Right kidney (tissue), 1 donor: ENCODE measurements around the gene ARID1B.

ENCODE experiments used
- DNase-seq: peaks from one replicate; pipeline ENCODE4 v3.0.0-alpha.2; 2016

The ARID1B gene

DNA sequence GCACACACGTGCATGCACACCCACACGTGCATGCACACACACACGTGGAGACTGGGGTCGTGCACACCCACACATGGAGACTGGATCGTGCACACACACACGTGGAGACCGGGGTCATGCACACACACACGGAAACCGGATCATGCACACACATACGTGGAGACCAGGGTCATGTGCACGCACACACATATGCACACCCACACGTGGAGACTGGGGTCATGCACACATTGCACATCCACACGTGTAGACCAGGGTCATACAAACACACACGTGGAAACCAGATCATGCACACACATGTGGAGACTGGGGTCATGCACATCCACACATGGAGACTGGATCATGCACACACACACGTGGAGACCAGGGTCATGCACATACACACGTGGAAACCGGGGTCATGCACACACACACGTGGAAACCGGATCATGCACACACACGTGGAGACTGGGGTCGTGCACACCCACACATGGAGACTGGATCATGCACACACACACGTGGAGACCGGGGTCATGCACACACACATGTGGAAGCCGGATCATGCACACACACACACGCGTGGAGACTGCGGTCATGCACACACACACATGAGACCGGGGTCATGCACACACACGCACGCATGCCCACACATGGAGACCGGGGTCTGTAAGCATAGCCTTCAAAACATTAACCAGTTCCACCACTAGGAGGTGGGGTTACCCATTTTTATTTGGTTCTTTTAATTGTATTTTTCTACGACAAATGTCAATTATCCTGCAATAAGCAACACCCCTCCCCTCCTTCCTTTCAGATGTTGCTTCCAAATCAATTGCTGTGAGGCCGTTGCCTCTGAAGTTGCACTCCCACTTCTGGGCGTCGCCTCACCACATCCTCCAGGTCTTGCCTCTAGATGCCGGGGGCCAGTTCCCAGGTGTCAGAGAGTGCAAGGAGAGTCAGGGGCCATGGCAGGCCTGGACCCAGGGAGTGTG is 450.3 kb downstream of the ARID1B start:
- DNase-seq: no peak

DNA sequence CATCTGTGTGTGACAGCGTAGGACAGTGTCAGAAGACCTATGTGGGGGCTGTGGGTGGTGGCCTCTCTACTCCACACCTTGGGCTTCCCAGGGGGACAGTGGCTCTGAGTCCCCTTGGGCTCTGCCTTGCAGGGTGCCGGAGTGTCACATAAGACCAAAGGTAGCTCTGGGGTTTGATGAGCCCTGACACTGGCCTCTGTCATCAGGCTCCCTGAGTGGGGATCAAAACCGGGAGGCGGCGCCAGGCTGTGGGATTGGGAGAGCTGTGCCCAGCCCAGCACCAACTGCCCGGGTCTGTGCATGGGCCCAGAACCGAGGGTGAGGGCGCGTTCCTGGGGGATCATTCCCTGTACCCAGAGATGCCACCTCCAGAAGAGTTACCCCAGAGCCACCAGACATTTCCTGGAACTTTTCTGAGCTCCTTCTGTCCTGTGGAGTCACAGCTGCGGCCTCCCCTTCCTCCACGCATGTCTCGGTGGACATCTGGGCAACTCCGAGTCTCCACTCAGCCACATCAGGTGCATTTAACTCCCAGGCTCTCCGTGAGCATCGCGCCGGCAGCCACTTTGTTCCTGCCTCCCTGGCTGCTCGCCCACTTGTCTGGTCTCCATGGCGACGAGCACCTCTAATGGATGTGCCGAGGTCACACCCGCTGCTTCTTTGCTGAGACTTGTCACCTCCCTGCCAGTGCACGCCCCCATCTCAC is 451.4 kb downstream of the ARID1B start:
- DNase-seq: no peak

DNA sequence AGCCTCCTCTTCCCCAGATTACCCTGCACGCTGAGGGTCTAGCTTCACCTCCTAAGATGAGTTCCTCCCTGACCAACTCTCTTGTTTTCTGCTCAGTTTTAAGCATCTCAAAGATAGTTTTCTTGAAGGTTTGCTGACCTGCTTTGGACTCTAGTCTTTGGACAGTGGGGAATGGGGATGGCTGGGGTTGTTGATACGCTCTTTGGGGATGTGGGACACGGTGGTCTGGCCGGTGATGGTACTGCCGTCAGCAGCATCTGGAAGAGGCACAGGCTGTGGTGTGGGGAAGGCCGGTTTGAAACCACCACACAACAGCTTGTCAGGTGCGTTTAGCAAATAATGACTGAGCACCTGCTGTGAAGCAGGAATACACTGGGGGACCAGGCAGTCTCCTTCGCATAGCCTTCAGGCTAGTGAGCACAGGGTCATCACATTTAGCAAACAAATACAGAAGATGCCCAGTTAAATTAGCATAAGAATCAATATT is 452.0 kb downstream of the ARID1B start:
- no peak for DNase-seq

DNA sequence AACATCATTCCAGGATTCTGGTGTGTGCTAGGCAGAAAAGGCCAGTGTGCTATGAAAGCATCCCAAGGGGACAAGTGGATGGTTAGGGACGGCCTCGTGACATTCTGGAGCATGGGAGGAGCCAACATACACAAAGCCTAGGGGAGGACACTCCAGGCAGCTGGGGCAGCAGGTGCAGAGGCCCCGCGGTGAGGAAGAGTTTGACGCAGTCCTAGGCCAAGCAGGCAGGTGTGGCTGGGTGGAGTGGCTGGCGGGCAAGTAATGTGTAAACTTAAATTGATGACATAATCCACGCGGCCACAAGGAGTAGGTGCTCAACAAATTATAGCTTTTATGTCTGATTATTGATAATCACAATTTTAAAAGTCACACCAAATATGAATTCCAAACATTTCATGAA is 452.5 kb downstream of the ARID1B start:
- no peak for DNase-seq

DNA sequence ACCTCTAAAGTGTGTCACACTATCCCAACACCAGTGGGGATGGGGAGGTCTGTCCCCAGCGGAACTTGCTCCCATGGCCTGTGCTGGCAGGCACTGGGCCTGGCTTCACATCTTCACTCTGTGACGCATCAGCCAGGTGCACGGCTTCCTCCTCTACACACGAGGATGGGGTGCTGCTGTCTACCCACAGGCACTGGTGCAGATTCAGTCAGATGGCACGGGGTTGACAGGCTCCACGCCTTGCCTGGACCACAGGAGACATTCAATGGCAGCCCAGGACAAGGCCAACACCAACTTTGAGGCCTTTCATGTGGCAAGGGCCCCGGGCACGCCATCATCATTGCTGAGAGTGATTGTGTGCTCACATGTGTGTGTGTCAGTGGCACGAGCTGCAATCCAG is 453.7 kb downstream of the ARID1B start:
- DNase-seq: no peak

DNA sequence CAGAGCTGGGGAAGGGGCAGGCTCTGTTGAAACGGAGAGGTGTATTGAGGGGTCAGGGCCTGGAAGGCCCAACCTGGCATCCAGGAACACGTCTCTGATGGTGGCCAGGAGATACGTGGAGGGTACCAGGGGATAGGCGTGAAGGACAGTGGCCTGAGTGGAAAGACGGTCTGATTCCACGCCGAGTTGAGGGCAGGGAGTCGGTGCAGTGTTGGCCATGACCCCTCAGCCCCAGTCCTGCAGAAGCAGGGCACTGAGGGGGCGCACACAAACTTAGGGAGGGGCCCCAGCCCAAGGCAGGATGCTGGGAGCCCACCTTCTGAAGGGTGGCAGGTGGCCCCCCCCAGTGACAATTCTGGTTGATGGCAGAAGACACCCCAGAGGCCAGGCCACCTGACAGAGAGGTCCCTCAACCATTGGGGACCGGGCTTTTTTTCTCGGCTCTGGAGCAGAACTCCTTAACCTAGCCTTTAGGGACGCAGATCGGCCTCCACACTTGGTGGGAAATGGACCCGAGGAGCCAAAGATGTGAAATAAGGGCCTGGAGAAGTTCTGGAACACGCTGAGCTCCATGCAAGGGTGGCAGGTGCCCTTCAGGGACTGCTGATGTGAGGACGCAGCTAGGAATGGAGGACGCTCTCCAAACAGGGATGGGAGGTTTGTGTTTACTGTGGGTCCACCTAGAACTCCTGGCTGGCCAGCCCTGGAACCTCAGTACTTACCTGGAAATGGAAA is 455.1 kb downstream of the ARID1B start:
- DNase-seq: no peak

DNA sequence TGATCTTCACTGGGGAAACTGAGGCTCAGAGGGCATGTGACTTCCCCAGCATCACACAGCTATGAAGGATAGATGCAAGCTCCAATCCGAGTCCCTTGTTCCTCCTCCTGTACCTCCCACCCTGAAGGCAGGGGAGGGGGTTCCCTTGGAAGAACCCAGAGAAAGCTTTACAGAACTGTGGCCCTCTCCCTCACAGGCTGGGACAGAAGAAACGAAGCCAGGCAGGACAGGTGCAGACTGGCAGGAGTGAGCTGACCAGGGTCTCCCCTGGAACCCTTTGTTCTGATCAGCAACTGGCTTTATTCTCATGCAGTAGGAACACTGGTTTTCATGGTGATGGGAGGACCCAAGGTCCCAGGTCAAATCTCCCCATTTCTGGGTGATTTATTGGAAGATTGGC is 456.0 kb downstream of the ARID1B start:
- DNase-seq: no peak

DNA sequence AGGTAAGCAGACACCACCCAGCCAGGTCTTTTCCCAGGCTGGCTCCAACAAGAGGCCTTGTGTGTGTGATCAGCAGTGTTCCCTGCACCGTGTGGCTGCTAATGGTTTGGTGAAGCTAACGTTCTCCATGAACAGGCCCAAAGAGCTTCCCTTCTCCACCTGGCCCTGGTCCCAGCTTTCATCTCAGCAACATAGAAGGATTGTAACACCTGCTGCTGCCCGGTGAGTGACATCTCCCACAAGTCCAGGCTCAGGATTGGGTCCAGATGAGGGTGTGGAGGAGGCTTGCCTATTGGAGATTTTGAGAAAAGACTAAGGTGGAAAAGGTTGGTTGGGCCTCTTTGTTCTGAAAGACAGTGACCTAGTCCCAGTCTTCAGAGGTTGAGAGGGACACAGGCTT is 456.5 kb downstream of the ARID1B start:
- DNase-seq: no peak

DNA sequence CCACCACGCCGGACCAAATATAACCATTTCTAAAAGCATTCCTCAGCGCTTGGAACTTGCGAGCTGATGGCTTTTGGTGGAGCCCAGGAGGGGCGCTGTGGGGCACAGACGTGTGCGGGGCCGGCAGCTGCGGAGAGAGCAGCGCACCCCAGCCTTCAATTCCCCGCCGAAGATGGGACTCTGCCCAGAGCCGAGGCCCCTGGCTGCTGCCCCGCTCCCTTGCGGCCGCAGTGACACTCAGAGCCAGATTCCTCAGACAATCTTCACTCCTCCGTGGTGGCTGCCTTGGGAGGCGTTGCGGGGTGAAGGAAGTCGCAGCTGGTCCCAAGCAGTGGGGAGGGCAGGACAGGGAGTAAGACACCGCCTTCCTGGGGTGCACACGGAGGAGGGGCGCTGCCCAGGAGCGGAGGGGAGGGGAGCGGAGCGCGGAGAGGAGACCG is 458.4 kb downstream of the ARID1B start:
- DNase-seq: peak; percentile 81

DNA sequence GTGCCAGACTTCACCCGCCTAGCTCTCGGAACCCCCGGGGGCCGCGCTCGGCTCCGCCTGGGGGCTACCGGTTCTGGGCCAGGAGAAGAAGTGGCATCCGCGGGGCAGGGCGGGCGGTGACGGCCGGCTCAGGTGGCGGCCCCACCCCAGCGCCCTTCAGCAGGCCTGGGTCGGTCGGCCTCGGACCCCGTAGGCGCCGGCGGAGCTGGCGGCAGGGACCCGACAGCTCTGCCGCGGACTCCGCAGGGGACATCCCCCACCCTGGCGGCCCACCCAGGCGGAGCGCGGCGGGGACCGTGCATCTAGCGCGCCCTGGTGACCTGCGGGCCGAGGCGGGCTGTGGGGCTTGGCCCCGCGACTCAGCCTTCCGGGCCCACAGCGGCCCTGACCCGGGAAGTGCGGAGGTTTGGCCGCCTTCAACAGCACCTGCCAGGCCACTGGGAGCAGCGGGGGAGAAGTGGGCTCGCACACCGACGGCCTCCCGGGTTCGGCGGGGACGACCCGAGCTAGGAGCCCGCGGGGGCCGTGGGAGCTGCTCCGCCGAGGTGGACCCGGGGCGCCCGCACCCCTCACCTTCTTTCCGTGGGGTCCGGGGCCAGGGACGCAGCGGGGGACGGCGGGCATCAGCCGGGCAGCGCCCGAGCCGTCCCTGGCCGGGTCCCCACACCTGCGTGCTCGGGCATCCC is 459.0 kb downstream of the ARID1B start:
- DNase-seq: peak; percentile 70

DNA sequence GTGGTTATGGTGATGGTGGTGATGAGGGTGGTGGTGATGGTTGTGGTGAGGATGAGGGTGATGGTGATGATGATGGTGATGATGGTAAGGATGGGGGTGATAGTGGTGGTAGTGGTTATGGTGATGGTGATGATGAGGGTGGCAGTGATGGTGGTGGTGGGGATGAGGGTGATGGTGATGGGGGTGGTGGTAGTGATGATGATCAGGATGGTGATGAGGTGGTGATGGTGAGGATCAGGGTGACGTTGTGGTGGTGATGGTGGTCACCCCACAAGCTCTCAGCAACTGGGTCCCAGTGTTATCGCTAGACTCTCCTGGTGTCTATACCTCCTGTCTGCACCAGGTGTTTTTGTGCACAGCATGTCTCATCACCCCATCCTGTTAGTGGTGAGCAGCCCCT is 461.2 kb downstream of the ARID1B start:
- no peak for DNase-seq

DNA sequence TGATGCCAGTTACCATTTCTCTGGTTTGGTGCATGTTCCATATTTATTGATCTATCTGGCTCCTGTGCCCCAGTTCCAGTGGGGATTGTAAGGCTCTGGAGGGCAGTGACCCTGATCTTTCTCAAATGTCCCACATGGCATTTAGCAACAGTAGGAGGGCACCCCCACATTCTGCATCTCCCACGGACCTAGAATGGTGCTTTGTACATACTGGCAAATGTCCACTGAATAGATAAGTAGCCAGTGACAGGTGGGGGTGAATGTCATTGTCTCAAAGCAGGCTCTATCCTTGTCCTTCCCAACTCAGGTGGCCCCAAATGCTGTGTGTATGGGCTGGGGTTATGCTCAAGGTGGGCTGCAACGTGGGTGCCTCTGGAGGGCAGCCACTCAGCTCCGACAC is 462.0 kb downstream of the ARID1B start:
- DNase-seq: no peak

DNA sequence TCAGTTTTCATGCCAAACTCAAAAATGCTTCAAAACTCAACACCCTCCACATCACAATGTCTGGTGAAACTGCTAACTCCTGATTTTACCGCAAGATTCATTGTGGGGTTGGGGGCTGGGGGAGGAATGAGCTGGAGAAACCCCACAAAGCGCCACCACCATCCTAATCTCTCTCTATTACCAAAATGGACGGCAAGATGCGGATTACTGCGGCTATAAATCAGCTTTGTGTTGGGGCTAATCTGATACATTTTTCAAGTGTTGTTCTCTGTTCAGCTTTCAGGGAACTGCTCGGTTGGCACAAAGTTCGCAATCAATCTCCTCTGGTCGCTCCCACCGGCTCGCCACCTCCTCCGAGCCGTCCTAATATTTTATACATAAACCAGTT is 462.5 kb downstream of the ARID1B start:
- no peak for DNase-seq

DNA sequence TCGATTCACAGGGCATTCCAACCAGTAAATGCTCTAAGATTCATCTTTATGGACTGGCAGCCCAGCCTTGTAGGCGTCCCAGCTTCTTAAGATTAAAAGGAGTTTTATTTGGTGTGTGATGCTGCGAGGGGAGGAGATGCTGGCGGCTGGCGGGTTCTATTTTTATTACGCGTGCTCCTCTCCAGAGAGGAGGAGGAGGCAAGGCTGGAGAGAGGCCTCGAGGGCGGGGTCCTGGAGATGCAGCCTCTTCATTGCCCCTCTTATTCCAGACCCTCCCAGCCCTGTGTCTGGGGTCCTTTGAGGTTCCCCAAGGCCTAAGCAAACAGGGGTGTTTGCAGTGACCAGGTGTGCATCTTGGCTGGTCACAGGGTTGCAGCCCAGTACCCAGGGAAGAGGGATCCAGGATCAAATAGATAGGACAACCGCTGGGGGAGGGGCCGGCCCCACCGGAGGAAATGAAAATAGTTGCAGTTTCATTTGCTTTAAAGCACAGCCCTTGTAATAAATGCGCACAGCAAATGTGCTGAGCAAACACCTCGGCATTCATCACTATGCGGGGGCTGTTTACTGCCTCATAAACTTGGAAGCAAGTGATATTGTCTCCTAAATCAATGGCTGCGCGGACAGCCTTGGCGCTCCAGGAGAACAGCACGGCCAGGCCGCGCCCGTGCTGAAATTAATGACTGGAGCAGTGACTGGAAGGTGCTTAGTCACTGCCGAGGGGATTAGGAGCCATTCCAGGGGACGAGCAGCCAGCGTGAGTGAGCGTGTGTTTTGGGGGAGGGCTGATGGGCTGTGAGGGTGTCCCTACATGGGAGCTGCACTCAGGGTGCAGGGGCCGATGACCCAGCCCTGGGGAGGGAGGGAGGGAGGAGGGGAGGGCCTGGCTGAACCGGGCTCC is 463.1 kb downstream of the ARID1B start:
- DNase-seq: peak; percentile 47

DNA sequence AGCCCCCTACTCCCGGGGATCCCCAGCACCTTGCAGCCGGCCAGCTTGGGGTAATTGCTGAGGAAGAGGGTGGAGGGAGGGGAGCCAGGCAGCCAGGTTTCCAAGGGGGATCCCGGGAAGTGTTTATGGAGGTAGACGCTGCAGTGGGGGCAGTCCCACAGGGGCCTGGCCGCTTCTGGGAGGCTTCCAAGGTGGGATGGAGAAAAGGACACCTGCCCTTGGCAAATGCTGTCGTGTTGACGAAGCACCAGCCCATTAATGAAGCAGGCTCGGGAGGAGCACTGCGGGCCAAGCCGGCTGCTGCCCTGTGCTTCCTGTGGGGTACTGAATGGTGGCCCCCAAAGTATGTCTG is 463.8 kb downstream of the ARID1B start:
- no peak for DNase-seq

DNA sequence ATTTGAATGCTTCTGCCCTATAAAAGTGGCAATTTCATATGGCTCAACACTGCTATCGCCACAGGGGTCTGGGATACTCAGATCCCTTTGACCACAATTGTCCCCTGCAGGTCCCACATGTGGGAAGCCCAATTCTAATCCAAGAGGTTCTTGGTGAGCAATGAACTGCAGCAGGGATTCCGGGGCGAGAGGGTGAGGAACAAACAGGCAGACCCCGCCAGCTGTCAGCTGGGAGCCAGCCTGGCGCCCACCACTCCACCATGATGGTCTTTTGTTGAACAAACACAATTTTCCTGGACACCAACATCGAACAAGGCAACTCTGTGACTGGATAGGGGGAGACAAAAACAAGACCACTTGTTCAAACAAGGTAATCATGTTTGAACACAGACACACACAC is 465.6 kb downstream of the ARID1B start:
- no peak for DNase-seq

DNA sequence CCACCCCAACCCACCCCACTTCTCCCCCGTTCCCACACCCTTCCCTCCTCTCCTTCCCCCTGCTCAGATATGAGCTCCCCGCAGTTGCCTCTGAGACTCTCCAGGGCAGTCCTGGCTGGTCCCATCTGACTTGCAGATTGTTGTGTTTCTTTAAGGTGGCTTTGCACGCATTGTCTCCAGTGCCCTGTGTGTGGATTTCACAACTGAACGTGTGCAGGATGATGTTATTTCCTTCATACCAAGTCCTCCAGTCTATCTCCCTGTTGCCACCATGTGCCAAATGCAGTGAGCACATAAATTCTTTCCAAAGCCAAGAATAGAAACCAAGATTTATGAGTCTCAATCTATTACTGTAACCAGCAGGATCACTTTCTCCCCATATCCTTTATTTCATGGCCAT is 467.0 kb downstream of the ARID1B start:
- no peak for DNase-seq

DNA sequence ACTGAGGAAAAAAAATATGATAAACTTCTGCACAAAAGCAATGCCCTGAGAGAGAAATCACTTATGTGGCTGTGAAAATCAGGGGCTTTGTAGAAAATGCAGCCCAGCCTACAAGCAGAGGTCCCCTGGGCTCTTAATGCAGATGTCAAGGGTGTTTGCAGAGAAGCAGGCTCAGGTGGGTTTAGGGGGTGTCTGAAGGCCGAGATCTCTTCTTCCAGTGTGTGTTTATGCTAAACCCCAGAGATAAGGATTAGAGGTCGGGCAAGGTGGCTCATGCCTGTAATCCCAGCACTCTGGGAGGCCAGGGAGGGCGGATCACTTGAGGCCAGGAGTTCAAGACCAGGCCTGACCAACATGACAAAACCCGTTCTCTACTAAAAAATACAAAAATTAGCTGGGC is 467.6 kb downstream of the ARID1B start:
- no peak for DNase-seq

DNA sequence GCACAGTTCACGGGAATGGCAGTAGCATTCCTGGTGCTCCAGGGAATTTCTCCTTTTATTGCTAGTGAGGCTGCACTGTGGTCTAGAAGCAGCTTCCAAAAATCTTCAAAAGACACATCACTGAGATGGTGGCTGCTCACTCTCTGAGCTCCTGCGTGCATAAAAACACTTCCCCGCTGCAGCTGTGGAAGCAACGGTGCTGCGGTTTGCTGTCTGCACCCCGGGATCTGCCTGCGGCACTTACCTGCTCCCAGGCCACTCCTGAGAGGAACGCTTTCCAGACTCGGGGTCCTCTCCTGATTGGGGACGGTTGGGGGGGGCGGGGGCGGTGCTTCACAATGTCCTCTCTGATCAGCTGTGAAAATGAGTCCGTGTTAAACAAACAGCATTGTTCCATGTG is 468.3 kb downstream of the ARID1B start:
- DNase-seq: no peak

DNA sequence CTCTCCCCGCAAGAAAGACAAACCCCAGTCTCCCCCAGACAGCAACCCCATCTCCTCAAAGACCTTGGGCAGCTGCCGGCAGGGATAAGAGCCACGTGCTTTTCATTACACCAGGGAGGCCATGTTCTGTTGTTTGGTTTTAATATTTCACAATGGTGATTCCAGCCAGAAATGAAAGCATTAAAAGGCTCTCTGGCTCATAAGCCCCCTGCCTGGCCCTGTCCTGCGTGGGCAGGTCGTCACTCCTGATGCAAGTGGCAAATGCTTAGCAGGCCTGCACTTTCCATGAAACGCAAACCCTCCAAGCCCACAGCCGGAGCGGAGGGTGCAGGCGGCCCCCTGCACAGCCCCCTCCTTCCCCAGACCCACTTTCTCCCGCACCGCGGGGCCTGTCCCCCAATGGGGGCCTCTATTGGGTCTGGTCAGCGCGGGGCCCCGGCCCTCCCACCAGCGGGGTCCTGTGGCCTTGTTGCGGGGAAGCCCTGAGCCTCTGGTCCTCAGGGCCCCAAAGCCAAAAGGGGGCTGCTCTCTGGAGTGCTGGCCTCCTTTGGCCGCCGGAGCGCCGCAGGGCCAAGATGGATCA is 469.0 kb downstream of the ARID1B start:
- no peak for DNase-seq
